T-helper 1 cell treated with Interleukin-12 subunit alpha and Interleukin-12 subunit beta and Interleukin-4 antibody, amounts not matched to agents 30 μg/mL and 1 μg/mL, for 36 hours (primary cell): ENCODE data around the gene KRTAP3-1.

Experiments used
- H3K27ac Mint-ChIP-seq: one replicate; pipeline ENCODE4 v1.8.0; 2021; ENCODE audit warnings: mild to moderate bottlenecking, mixed read lengths
- H3K27me3 Mint-ChIP-seq: one replicate; pipeline ENCODE4 v1.8.0; 2021; ENCODE audit warnings: low read depth, mixed read lengths
- H3K36me3 Mint-ChIP-seq: one replicate; pipeline ENCODE4 v1.8.0; 2021; ENCODE audit warnings: low read depth, mixed read lengths
- H3K4me1 Mint-ChIP-seq: one replicate; pipeline ENCODE4 v1.8.0; 2021; ENCODE audit warnings: low read depth, mixed read lengths
- H3K4me3 Mint-ChIP-seq: one replicate; pipeline ENCODE4 v1.8.0; 2021; ENCODE audit warnings: mild to moderate bottlenecking, moderate library complexity, mixed read lengths
- H3K9me3 Mint-ChIP-seq: one replicate; pipeline ENCODE4 v1.8.0; 2021; ENCODE audit warnings: mixed read lengths

Gene KRTAP3-1

DNA sequence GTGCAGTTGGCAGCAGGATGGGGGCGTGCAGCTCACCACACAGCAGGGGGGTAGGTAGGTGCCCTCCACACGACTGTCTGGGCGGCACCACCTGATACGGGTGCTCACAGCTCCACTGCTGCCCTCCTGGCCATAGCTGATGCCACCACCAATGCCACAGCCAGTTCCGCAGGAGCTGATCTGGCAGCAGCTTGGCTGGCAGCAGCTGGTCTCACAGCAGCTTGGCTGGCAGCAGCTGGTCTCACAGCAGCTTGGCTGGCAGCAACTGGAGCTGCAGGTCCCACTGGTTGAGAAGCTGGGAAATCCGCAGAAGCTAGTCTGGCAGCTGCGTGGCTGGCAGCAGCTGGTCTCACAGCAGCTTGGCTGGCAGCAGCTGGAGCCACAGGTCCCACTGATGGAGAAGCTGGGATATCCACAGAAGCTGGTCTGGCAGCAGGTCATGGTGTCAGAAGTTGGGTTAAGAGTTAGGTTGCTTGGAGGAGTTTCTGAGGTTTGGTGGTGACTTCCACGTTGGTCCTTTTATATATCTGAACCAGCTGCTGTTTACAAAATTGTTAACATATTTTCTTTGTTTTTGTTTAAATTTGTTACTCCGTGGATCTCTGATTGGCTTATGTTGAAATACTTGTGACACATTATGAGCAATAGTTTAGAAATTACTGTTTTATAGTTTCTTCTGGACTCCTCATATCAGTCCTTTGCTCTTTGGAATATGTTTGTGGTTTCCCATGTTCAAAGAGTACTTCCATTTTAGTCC, 18.0 kb upstream of the KRTAP3-1 start, which contains the start of gene KRTAP1-5:
Gene KRTAP1-5 (minus strand): TSS at position 494 of the 757 bp plus-strand sequence. CDS start 53 bp downstream, at position 441.
- Mint-ChIP-seq H3K4me1 (no peaks in the 10 kb centered on the region), H3K36me3 (no peaks in the 10 kb centered on the region), H3K27me3 (peaks cover 10% of the 10 kb centered on the region), H3K9me3 (no peaks in the 10 kb centered on the region), H3K27ac (no peak within 1 kb of the TSS), H3K4me3 (no peak within 1 kb of the TSS)

GRCh38 chr17:41024697-41025096, 15.8 kb upstream of the KRTAP3-1 start:
- Mint-ChIP-seq H3K27ac (no peak overlapping the region), H3K36me3 (no peaks in the 10 kb centered on the region), H3K27me3 (no peaks in the 10 kb centered on the region), H3K4me3 (no peak overlapping the region), H3K9me3 (no peaks in the 10 kb centered on the region), H3K4me1 (no peaks in the 10 kb centered on the region)

- Mint-ChIP-seq H3K27me3 (peaks cover 4% of the 10 kb centered on the region), H3K27ac (no peak overlapping the region), H3K4me3 (no peak overlapping the region), H3K4me1 (no peaks in the 10 kb centered on the region), H3K9me3 (no peaks in the 10 kb centered on the region), H3K36me3 (no peaks in the 10 kb centered on the region)
Observed at GRCh38 chr17:41020336-41020735, 11.4 kb upstream of the KRTAP3-1 start.

- H3K9me3 Mint-ChIP-seq: no peaks in the 10 kb centered on the region
- H3K4me1 Mint-ChIP-seq: no peaks in the 10 kb centered on the region
- no peaks in the 10 kb centered on the region for H3K36me3 Mint-ChIP-seq
- no peak overlapping the region for H3K4me3 Mint-ChIP-seq
- H3K27me3 Mint-ChIP-seq: peaks cover 4% of the 10 kb centered on the region
- no peak overlapping the region for H3K27ac Mint-ChIP-seq
Observed at GRCh38 chr17:41019415-41019814, 10.5 kb upstream of the KRTAP3-1 start.

DNA sequence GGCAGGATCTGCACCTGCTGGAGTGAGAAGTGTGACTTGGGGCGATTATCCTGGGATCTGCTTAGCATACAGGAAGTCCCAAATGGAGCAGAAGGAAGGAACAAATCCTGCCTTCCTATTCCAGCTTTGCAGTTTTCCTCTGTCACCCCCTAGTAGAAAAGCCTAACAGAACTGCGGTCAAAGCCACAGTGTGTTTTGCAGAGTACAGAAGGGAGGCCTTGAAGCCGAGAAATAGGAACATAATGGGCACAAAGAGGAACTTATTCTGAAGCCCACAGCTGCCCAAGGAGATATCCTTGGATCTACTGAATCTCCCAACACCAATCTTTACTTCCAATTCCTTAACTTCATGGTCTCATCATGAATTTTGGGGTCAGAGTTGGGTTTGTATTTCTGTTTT, 9.6 kb upstream of the KRTAP3-1 start:
- Mint-ChIP-seq H3K27ac (no peak overlapping the region), H3K27me3 (peaks cover 4% of the 10 kb centered on the region), H3K4me1 (no peaks in the 10 kb centered on the region), H3K9me3 (no peaks in the 10 kb centered on the region), H3K36me3 (no peaks in the 10 kb centered on the region), H3K4me3 (no peak overlapping the region)

DNA sequence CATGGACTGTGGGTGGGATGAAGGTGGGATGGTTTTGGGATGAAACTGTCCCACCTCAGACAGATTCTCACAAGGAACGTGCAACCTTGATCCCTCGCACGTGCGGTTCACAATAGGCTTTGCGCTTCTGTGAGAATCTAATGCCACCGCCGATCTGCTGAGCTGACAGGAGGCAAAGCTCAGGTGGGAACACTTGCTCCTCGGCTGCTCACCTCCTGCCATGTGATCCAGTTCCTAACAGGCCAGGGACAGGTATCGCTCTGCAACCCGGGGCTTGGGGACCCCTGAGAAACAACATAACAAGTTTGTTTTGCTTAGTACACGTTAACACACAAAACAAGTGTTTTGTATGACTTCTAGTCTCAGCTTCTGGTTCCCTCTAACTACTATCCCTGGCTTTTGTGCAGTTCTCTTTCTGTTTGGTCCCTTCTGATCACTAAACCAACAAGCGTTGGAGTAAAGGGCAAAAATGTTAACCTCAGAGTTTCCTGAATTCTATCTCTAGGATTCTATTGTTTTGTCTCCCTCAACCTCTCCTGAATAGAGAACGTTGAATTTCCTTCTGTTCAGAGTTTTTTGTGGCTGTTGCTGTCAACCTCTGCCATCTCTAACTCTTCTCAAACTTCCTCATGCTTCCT, 7.8 kb upstream of the KRTAP3-1 start:
- Mint-ChIP-seq H3K9me3 (no peaks in the 10 kb centered on the region), H3K4me1 (no peaks in the 10 kb centered on the region), H3K27me3 (peaks cover 8% of the 10 kb centered on the region), H3K4me3 (no peak overlapping the region), H3K27ac (no peak overlapping the region), H3K36me3 (no peaks in the 10 kb centered on the region)

DNA sequence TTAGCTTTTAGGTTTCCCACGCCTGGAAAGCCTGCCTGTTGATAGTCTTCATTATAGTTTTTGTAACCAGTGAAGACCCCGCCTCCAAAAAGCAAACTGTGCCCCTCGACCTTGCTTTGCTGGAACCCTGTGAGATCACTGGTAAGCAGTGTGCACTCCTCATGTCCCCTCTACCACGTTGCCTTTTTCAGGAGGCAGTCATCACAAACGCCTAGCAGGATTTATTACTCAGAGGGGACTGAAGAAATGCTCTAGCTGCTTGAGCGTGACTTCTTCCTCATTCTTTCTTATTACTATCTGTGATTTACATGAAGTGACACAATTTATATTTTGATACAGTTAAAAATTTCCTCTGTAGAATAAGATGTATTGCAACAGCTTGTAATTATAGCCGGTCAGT, 6.5 kb upstream of the KRTAP3-1 start:
- Mint-ChIP-seq H3K4me1 (no peaks in the 10 kb centered on the region), H3K27ac (no peak overlapping the region), H3K36me3 (no peaks in the 10 kb centered on the region)

GRCh38 chr17:41013606-41014005, 4.7 kb upstream of the KRTAP3-1 start:
- H3K27ac Mint-ChIP-seq: no peak overlapping the region
- H3K4me1 Mint-ChIP-seq: no peaks in the 10 kb centered on the region
- H3K4me3 Mint-ChIP-seq: no peak overlapping the region
- H3K27me3 Mint-ChIP-seq: peaks cover 12% of the 10 kb centered on the region
- no peaks in the 10 kb centered on the region for H3K36me3 Mint-ChIP-seq
- H3K9me3 Mint-ChIP-seq: no peaks in the 10 kb centered on the region

More for the DNA sequence above, 6.5 kb upstream of the KRTAP3-1 start:
- no peak overlapping the region for H3K4me3 Mint-ChIP-seq
- no peaks in the 10 kb centered on the region for H3K9me3 Mint-ChIP-seq
- peaks cover 8% of the 10 kb centered on the region for H3K27me3 Mint-ChIP-seq

DNA sequence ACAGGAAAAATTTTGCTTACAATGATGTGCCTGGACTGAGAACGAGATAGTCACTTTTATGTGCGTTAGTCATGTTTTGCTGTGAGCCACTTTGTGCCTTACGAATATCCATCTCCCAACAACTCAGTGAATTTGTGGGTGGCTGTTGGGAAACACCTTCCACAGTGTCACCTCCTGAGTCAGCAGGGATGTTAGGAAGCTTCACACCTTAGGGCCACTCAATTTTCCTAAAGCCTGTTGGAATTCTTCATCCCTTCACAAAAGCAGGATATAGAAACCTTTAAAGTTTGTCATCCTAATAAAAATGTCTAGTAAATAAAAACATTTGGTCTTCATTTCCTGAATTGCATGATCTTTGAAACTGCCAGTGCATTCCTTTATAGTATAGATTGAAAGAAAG, 4.3 kb upstream of the KRTAP3-1 start:
- H3K9me3 Mint-ChIP-seq: no peaks in the 10 kb centered on the region
- H3K4me1 Mint-ChIP-seq: no peaks in the 10 kb centered on the region
- no peaks in the 10 kb centered on the region for H3K36me3 Mint-ChIP-seq
- no peak overlapping the region for H3K27ac Mint-ChIP-seq
- peaks cover 12% of the 10 kb centered on the region for H3K27me3 Mint-ChIP-seq
- H3K4me3 Mint-ChIP-seq: no peak overlapping the region

DNA sequence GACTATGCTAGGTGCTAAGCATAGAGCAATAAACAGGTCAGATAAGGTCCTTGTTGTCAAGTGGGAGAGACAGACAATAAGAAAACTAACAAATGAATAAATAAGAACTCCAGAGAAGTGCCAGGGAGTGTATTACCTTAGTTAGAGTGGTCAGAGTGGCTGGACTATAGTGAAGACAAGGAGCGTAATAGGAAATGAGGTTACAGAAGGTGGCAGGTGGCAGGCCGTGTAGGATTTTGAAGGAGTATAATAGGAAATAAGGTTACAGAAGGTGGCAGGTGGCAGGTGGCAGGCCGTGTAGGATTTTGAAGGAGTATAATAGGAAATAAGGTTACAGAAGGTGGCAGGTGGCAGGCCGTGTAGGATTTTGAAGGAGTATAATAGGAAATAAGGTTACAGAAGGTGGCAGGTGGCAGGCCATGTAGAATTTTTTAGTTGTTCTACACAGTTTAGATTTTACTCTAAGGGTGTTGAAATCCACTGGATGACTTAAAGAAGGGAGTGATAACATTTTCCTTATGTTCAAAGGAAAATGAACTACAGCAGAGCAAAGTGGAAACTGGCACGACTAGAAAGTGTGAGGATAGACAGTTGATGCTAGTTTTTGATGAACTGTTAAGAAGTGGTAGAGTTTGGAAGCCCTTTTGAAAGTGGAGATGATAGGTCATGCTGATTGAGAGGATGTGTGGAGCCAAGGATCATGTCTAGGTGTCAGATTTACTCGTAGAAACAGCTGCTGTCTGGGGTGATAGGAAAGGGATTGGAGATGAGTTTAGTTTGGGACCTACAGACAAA, 3.6 kb upstream of the KRTAP3-1 start:
- Mint-ChIP-seq H3K4me1 (no peaks in the 10 kb centered on the region), H3K36me3 (no peaks in the 10 kb centered on the region), H3K9me3 (no peaks in the 10 kb centered on the region), H3K4me3 (no peak overlapping the region), H3K27ac (no peak overlapping the region), H3K27me3 (peaks cover 9% of the 10 kb centered on the region)

- no peaks in the 10 kb centered on the region for H3K36me3 Mint-ChIP-seq
- H3K27ac Mint-ChIP-seq: no peak overlapping the region
- H3K4me3 Mint-ChIP-seq: no peak overlapping the region
- peaks cover 11% of the 10 kb centered on the region for H3K27me3 Mint-ChIP-seq
- H3K4me1 Mint-ChIP-seq: no peaks in the 10 kb centered on the region
- no peaks in the 10 kb centered on the region for H3K9me3 Mint-ChIP-seq
Observed at GRCh38 chr17:41010441-41010840, 1.5 kb upstream of the KRTAP3-1 start.

- Mint-ChIP-seq H3K9me3 (no peaks in the 10 kb centered on the region), H3K27ac (no peak overlapping the region), H3K36me3 (no peaks in the 10 kb centered on the region), H3K4me3 (no peak overlapping the region), H3K27me3 (peaks cover 11% of the 10 kb centered on the region), H3K4me1 (no peaks in the 10 kb centered on the region)
Observed at GRCh38 chr17:41009936-41010335, 1.0 kb upstream of the KRTAP3-1 start.

- Mint-ChIP-seq H3K36me3 (no peaks in the 10 kb centered on the region), H3K9me3 (no peaks in the 10 kb centered on the region), H3K27me3 (peaks cover 11% of the 10 kb centered on the region), H3K4me3 (no peak overlapping the region), H3K4me1 (no peaks in the 10 kb centered on the region), H3K27ac (no peak overlapping the region)
Observed at GRCh38 chr17:41009301-41009760, 403 bp upstream of the KRTAP3-1 start.

DNA sequence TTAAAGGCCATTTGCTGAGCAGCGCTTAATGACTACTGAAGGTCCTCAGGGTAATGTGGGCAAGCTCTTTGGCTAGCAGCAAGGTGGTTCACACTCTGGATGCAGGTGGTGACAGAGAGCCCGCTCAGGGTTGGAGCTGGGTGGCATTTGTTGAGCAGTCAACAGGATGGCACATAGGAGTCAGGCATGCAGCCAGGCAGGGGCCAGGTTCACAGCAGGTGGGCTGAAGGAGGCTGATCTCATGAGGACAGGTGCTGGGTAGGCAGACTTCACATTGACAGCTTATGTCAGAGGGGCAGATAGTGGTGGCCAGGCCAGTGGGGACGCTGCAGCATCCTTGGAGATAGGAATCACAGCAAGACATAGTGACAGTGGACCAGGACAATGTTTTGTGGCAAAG, 4.5 kb downstream of the KRTAP3-1 start:
- Mint-ChIP-seq H3K27ac (no peak overlapping the region), H3K36me3 (no peaks in the 10 kb centered on the region), H3K4me1 (no peaks in the 10 kb centered on the region), H3K4me3 (no peak overlapping the region), H3K9me3 (no peaks in the 10 kb centered on the region), H3K27me3 (peaks cover 3% of the 10 kb centered on the region)
